Liver (tissue), 9 donors: ENCODE results near the gene ITGB3. TPM values are rescaled to one million over a fixed set of nuclear protein-coding genes. Genes with fewer than 3 reads are reported as not detected.

Source experiments
- DNase-seq: peaks from one replicate; pipeline ENCODE4 v3.0.0-alpha.2; 2017; ENCODE audit warnings: low spot score
- H3K27ac ChIP-seq, 2 donors: one replicate each; pipeline ENCODE4 v1.7.0; 2013; ENCODE audit warnings: inconsistent platforms in 2 of 2, low read length in 2 of 2, control low read depth in 1 of 2, low read depth in 1 of 2, mild to moderate bottlenecking in 1 of 2
- H3K27me3 ChIP-seq, 4 donors: one replicate each; pipeline versions ENCODE4 v1.6.1 to v1.7.0; 2013; ENCODE audit warnings: low read length in 3 of 4, inconsistent platforms in 1 of 4, mild to moderate bottlenecking in 1 of 4, moderate library complexity in 1 of 4; ENCODE audit not compliant: control insufficient read depth in 4 of 4, insufficient read depth in 4 of 4
- H3K36me3 ChIP-seq, 4 donors: one replicate each; pipeline versions ENCODE4 v1.6.1 to v1.7.0; 2013; ENCODE audit warnings: low read length in 3 of 4, mild to moderate bottlenecking in 3 of 4, low read depth in 1 of 4, moderate library complexity in 1 of 4; ENCODE audit not compliant: control insufficient read depth in 4 of 4, insufficient read depth in 3 of 4
- H3K4me1 ChIP-seq, 4 donors: one replicate each; pipeline versions ENCODE4 v1.6.1 to v1.7.0; 2013; ENCODE audit warnings: low read length in 3 of 4, mild to moderate bottlenecking in 3 of 4, moderate library complexity in 1 of 4; ENCODE audit not compliant: control insufficient read depth in 4 of 4, insufficient read depth in 4 of 4
- H3K4me3 ChIP-seq, 3 donors: one replicate each; pipeline versions ENCODE4 v1.6.1 to v1.7.0; 2013; ENCODE audit warnings: low read length in 3 of 3, control low read depth in 1 of 3, low read depth in 1 of 3, mild to moderate bottlenecking in 1 of 3
- H3K9ac ChIP-seq, 2 donors: one replicate each; pipeline ENCODE4 v1.7.0; 2013; ENCODE audit warnings: low read length in 2 of 2, mild to moderate bottlenecking in 2 of 2, moderate library complexity in 2 of 2, control low read depth in 1 of 2, low read depth in 1 of 2
- H3K9me3 ChIP-seq, 4 donors: one replicate each; pipeline versions ENCODE4 v1.6.1 to v1.7.0; 2013; ENCODE audit warnings: low read length in 3 of 4; ENCODE audit not compliant: control insufficient read depth in 4 of 4
- ATF3 ChIP-seq: IDR thresholded peaks from 2 replicates; pipeline ENCODE4 v1.6.1; 2016; ENCODE audit warnings: antibody characterized with exemption
- CTCF ChIP-seq: fragments of 150-350 bp; IDR thresholded peaks from 2 replicates; pipeline ENCODE4 v1.5.1; 2017; ENCODE audit warnings: improper control_type of control experiment, low read depth, low read length; ENCODE audit not compliant: missing input control
- EGR1 ChIP-seq, 2 donors: IDR thresholded peaks; 2 replicates each; pipeline ENCODE4 v1.6.1; 2016 to 2018; ENCODE audit warnings: antibody characterized with exemption in 2 of 2, low read depth in 2 of 2
- FOXA1 ChIP-seq: IDR thresholded peaks from 2 replicates; pipeline ENCODE4 v1.6.1; 2016; ENCODE audit warnings: antibody characterized with exemption
- FOXA2 ChIP-seq: IDR thresholded peaks from 2 replicates; pipeline ENCODE4 v1.6.1; 2016; ENCODE audit warnings: antibody characterized with exemption
- GABPA ChIP-seq, 2 donors: IDR thresholded peaks in 1 of 2; conservative IDR thresholded peaks in 1 of 2; 2 replicates each; pipeline ENCODE4 v1.6.1; 2016; ENCODE audit warnings: antibody characterized with exemption in 2 of 2, mild to moderate bottlenecking in 1 of 2, moderate library complexity in 1 of 2
- MAX ChIP-seq: IDR thresholded peaks from 2 replicates; pipeline ENCODE4 v1.6.1; 2016; ENCODE audit warnings: antibody characterized with exemption
- NR2F2 ChIP-seq: IDR thresholded peaks from 2 replicates; pipeline ENCODE4 v1.6.1; 2016; ENCODE audit warnings: antibody characterized with exemption
- REST ChIP-seq: IDR thresholded peaks from 2 replicates; pipeline ENCODE4 v1.6.1; 2016; ENCODE audit warnings: antibody characterized with exemption, mild to moderate bottlenecking
- RXRA ChIP-seq, 2 donors: IDR thresholded peaks; 2 replicates each; pipeline ENCODE4 v1.6.1; 2017 to 2018; ENCODE audit warnings: antibody characterized with exemption in 2 of 2, mild to moderate bottlenecking in 1 of 2
- TAF1 ChIP-seq: conservative IDR thresholded peaks from 2 replicates; pipeline ENCODE4 v1.6.1; 2016; ENCODE audit warnings: antibody characterized with exemption, mild to moderate bottlenecking
- ZBTB33 ChIP-seq: IDR thresholded peaks from 2 replicates; pipeline ENCODE4 v1.6.1; 2016; ENCODE audit warnings: antibody characterized with exemption
- WGBS: extraction: QIAGEN DNeasy Blood & Tissue Kit; methylation state at CpG from one replicate; pipeline ENCODE4 v1.1.7; 2013; 5-methylcytosine and 5-hydroxymethylcytosine counted together
- polyA plus RNA-seq, 2 donors: library from polyadenylated mRNA; stranded (reverse) in 1 of 2; unstranded in 1 of 2; fragments of 200-250 nt in 1 of 2; fragments of >200 nt in 1 of 2; fragmentation: Nextera tagmentation in 1 of 2; extraction: Ambion mirVana in 1 of 2; gene quantifications; one replicate each; pipeline versions ENCODE4 v1.2.1 to v1.2.3, GENCODE V29; 2013 to 2015
- total RNA-seq, 2 donors: library from RNA; depleted of rRNA; stranded (reverse); fragments of >200 nt; gene quantifications; one replicate each; pipeline ENCODE4 v1.2.3, GENCODE V29; 2014
- donor health status: healthy.
- donor health status: healthy.
- donor health status: healthy.
- donor health status: healthy.
- donor health status: healthy.

The ITGB3 gene
- total and polyA plus RNA-seq, 4 donors = 0.47 to 33.4 (median 3.8) TPM

- 98% methylated on average over 1 of the region's 1 CpG for WGBS
- H3K27me3 ChIP-seq = no peaks in the 10 kb centered on the region
- peaks cover 2 to 9% (median 6%) of the 10 kb centered on the region in 4 donors for H3K4me1 ChIP-seq
- H3K9me3 ChIP-seq = no peaks in the 10 kb centered on the region
- H3K9ac ChIP-seq = no peak overlapping the region
- TF ChIP-seq MAX = no peak
- no peak for TF ChIP-seq NR2F2
- no peak for TF ChIP-seq FOXA2
- TF ChIP-seq CTCF = no peak
- TF ChIP-seq ATF3 = no peak
- H3K27ac ChIP-seq = no peak overlapping the region
- DNase-seq = no peak
- no peak overlapping the region for H3K4me3 ChIP-seq
- H3K36me3 ChIP-seq = peaks cover 0 to 3% (median 0%) of the 10 kb centered on the region in 4 donors
Observed at GRCh38 chr17:47304186-47304585, 50.6 kb downstream of the ITGB3 start.

GRCh38 chr17:47305302-47305923, 51.8 kb downstream of the ITGB3 start:
- H3K36me3 ChIP-seq = peaks cover 0 to 3% (median 1%) of the 10 kb centered on the region in 4 donors
- H3K27ac ChIP-seq = no peak overlapping the region
- TF ChIP-seq NR2F2 (peak; percentile 65), GABPA (IDR thresholded peaks at IDR 0.05 in 1 of 2, conservative IDR thresholded peaks at IDR 0.05 in 1 of 2) (no peak), RXRA (IDR thresholded peaks at IDR 0.05) (peak; percentile 26 to 43)
- H3K27me3 ChIP-seq = no peaks in the 10 kb centered on the region
- no peak overlapping the region for H3K4me3 ChIP-seq
- no peak overlapping the region for H3K9ac ChIP-seq
- no peak for DNase-seq
- 78% methylated on average over 4 of the region's 4 CpGs for WGBS
- H3K4me1 ChIP-seq = no peaks in the 10 kb centered on the region
- H3K9me3 ChIP-seq = no peaks in the 10 kb centered on the region

GRCh38 chr17:47310186-47310733, 56.6 kb downstream of the ITGB3 start:
- no peak for DNase-seq
- WGBS = 81% methylated on average over 4 of the region's 4 CpGs
- H3K9ac ChIP-seq = no peak overlapping the region
- no peaks in the 10 kb centered on the region for H3K9me3 ChIP-seq
- H3K27ac ChIP-seq = no peak overlapping the region
- peaks cover 0 to 3% (median 0%) of the 10 kb centered on the region in 4 donors for H3K36me3 ChIP-seq
- no peak overlapping the region for H3K4me3 ChIP-seq
- TF ChIP-seq ATF3 (no peak), REST (no peak), FOXA1 (no peak), NR2F2 (no peak), EGR1 (IDR thresholded peaks at IDR 0.05; ENCODE audit: low read depth in 2 of 2) (no peak), MAX (no peak), TAF1 (no peak), FOXA2 (no peak), ZBTB33 (no peak)
- H3K27me3 ChIP-seq = no peaks in the 10 kb centered on the region
- H3K4me1 ChIP-seq = peaks cover 0 to 3% (median 0%) of the 10 kb centered on the region in 4 donors
